Mucosa of descending colon (tissue), 3 donors: Measurements from ENCODE around the gene TRERF1. TPM values are rescaled to one million over a fixed set of nuclear protein-coding genes. Genes with fewer than 3 reads are reported as not detected.
A peak's percentile ranks its signal among the peaks of the same experiment; 100 is the strongest.

ENCODE experiments used
- ATAC-seq: fragments of 200-7000 bp; cut with Tn5 transposase; one replicate; pipeline ENCODE4 v1.9.1; 2020; ENCODE audit warnings: mild to moderate bottlenecking, moderate library complexity
- DNase-seq, 3 donors: peaks; one replicate each; pipeline ENCODE4 v3.0.0-alpha.2; 2020
- H3K36me3 ChIP-seq: fragments of 200-600 bp; one replicate; pipeline ENCODE4 v1.8.0; 2021; ENCODE audit warnings: low read depth, mild to moderate bottlenecking
- H3K4me1 ChIP-seq: fragments of 200-600 bp; one replicate; pipeline ENCODE4 v1.8.0; 2021; ENCODE audit warnings: low read depth, mild to moderate bottlenecking
- H3K4me3 ChIP-seq: fragments of 200-600 bp; one replicate; pipeline ENCODE4 v1.8.0; 2021; ENCODE audit warnings: mild to moderate bottlenecking
- H3K9me3 ChIP-seq: fragments of 200-600 bp; one replicate; pipeline ENCODE4 v1.8.0; 2021; ENCODE audit warnings: mild to moderate bottlenecking
- intact Hi-C, 2 donors: fragments of 100-400 bp; cut with DNase I in 1 of 2; cut with micrococcal nuclease in 1 of 2; formaldehyde crosslinking; loops; one replicate each; pipeline versions ENCODE4 v1.11.0 to v1.11.1; 2022; cut with DNase I, micrococcal nuclease
- total RNA-seq, 3 donors: library from RNA; stranded (reverse); fragmentation: NEBNext Ultra II Directional in 2 of 3; extraction: Animal tissue kit (Norgen Biotek cat#: 25700) in 2 of 3; gene quantifications; one replicate each; pipeline versions ENCODE4 v1.2.1 to v1.2.4, GENCODE V29; 2021 to 2023
- TF ChIP-seq, protein P1 (sequence below): fragments of 200-600 bp; IDR thresholded peaks from one replicate; pipeline ENCODE4 v1.8.0; 2022; ENCODE audit warnings: antibody characterized with exemption, mild to moderate bottlenecking
- donor health status: DM: no; HTN: no; CAD: no; lungs with moderate emphysema.
- donor health status: DM: no; HTN: no; CAD: no.
- donor health status: DM: no; HTN: yes; CAD: no.

Gene TRERF1
- total RNA-seq, 3 donors from 2014 or later, result 2.8 to 11.2 (median 3.8) TPM

DNA sequence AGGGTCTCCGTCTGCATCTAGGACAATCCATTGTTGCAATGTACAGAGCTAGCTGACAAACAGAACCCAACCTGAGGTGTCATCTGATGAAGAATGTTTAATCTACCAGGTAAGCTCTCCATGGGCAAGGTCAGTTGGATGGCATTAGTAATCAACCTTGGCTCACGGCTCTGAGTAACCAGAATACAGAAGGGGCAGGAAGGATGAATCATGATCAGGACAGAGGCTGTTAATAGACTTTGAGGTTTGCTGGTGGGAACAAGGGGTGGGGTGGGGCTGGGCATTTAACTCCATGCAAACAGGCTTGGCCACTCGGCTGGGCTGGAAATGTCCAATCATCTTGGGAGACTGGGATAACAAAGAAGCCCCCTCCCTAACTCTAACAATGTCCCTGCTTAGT lies 157.0 kb downstream of the TRERF1 start:
- DNase-seq (no peak), ATAC-seq (peak; percentile 63)
- no peaks in the 10 kb centered on the region for H3K9me3 ChIP-seq
- TF ChIP-seq, protein P1, sequence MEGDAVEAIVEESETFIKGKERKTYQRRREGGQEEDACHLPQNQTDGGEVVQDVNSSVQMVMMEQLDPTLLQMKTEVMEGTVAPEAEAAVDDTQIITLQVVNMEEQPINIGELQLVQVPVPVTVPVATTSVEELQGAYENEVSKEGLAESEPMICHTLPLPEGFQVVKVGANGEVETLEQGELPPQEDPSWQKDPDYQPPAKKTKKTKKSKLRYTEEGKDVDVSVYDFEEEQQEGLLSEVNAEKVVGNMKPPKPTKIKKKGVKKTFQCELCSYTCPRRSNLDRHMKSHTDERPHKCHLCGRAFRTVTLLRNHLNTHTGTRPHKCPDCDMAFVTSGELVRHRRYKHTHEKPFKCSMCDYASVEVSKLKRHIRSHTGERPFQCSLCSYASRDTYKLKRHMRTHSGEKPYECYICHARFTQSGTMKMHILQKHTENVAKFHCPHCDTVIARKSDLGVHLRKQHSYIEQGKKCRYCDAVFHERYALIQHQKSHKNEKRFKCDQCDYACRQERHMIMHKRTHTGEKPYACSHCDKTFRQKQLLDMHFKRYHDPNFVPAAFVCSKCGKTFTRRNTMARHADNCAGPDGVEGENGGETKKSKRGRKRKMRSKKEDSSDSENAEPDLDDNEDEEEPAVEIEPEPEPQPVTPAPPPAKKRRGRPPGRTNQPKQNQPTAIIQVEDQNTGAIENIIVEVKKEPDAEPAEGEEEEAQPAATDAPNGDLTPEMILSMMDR, result no peak
- intact Hi-C loops, result no loop called here
- H3K4me1 ChIP-seq, result no peaks in the 10 kb centered on the region
- H3K4me3 ChIP-seq, result no peak overlapping the region
- no peaks in the 10 kb centered on the region for H3K36me3 ChIP-seq

DNA sequence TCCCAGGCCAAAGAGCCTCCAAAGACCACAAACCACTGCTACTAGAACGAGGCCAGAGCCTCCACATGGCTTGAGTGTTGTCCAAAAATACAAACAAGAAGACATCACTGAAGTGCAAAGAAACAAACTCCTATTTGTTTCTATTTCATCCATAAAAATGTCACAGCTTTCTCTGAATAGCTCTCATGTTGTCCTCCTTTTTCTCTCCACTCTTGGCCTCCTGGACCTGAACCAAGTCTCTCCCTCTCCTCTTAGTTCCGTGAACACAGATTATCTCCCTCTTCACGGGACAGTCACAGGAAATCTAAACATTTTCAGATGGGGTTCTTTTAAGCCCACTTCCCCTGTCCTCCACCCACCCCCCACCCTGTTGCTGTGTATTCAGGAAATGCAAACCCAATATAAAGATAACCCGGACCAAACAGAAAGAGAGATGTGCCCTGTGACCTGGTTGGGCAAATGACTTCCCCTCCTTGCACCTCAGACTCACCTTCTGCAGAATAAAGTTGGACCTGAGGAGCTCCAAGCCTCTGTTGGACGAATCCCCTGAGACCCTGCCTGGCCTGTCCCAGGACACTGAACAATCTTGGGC lies 158.2 kb downstream of the TRERF1 start:
- intact Hi-C loops, result no loop called here
- no peaks in the 10 kb centered on the region for H3K9me3 ChIP-seq
- DNase-seq (peak in 1 of 3 donors; percentile 17), ATAC-seq (no peak)
- TF ChIP-seq, protein P1, result no peak
- H3K4me3 ChIP-seq, result no peak overlapping the region
- no peaks in the 10 kb centered on the region for H3K36me3 ChIP-seq
- no peaks in the 10 kb centered on the region for H3K4me1 ChIP-seq

DNA sequence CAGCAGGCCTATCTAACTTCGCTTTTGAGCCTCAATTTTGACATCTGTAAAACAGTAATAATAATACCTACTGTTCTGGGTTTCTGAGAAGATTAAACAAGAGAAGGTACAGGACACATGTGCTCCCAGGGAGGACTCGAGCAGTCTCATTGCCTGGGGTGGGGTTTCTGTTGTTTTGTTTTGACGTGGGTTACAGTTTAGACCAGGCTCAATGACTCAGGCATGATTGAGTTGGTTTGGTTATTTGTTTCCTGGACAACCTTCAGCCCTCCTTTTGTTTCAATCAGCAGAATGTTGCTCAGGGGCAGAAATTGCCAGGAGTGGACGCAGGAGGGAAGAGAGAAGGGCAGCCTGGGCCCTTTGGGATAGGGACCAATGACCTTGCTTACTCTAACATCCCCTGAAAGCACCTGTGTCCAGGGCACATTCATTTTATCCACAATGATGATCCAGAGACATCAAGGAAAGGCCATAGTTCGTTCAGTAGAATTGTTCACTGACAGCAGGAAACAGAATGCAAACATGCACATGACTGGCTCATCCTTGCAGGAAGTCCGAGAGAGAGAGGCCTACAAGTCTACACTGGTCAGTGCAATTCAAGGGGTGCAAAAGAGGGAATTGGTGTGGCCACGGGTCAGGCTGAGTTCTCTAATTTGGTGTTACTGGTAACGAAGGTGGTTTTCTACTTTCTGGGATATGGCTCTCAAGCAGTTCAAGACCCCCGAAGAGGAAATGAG lies 159.6 kb downstream of the TRERF1 start:
- TF ChIP-seq, protein P1, result no peak
- H3K4me1 ChIP-seq, result no peaks in the 10 kb centered on the region
- peak; percentile 61 for ATAC-seq
- no peaks in the 10 kb centered on the region for H3K36me3 ChIP-seq
- H3K9me3 ChIP-seq, result no peaks in the 10 kb centered on the region
- intact Hi-C loops, result no loop called here
- no peak for DNase-seq
- H3K4me3 ChIP-seq, result no peak overlapping the region

- intact Hi-C loops, result no loop called here
- DNase-seq (no peak), ATAC-seq (no peak)
- H3K36me3 ChIP-seq, result no peaks in the 10 kb centered on the region
- H3K4me1 ChIP-seq, result no peaks in the 10 kb centered on the region
- H3K4me3 ChIP-seq, result no peak overlapping the region
- H3K9me3 ChIP-seq, result no peaks in the 10 kb centered on the region
- TF ChIP-seq, protein P1, result no peak
Observed at GRCh38 chr6:42287756-42288155, 164.0 kb downstream of the TRERF1 start.

DNA sequence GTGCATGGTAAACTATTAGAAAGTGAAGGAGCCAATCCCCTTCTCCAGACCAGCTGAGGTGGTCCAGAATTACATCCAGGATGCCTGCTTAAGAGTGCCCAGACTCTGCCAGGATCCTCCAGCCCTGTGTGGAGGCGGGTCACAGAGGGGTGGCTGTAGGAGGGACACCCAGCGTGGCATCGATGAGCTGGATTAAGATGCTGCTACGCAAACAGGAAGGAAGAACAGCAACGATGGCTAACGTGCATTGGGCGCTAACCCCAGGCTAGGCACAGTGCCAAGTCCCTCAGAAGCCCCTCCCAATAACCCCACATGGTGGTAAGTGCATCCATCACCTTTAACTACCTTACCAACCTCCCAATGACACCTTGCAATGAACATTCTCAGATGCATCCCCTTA lies 170.2 kb downstream of the TRERF1 start:
- no peak for ATAC-seq
- Histone ChIP-seq H3K4me1 (peaks cover 19% of the 10 kb centered on the region), H3K36me3 (no peaks in the 10 kb centered on the region), H3K4me3 (no peak overlapping the region), H3K9me3 (no peaks in the 10 kb centered on the region)
- intact Hi-C loops, result no loop called here
- TF ChIP-seq, protein P1, result no peak
- DNase-seq, result no peak
